PC-3 (cell line): ENCODE data around the gene CARS1. TPM values are rescaled to one million over a fixed set of nuclear protein-coding genes. Genes with fewer than 3 reads are reported as not detected.

Experiments
- ATAC-seq: fragments of 200-7000 bp; cut with Tn5 transposase; 2 replicates; pipeline ENCODE4 v1.9.1; 2020; ENCODE audit warnings: mild to moderate bottlenecking, moderate library complexity
- BruUV-seq: library from RNA; stranded (reverse); fragments of 400-500 nt; replicated peaks from 2 replicates; lab custom pipeline; 2021; lab: Mats Ljungman, UMichigan
- CTCF ChIA-PET: fragments of 300-600 bp; sonication (Branson Sonifier 250); formaldehyde crosslinking; loops from one replicate; lab custom pipeline; 2022; ENCODE audit warnings: antibody characterized with exemption; lab: Charles Lee
- POLR2A ChIA-PET: fragments of 300-600 bp; sonication (Branson Sonifier 250); formaldehyde crosslinking; loops from one replicate; lab custom pipeline; 2022; ENCODE audit warnings: antibody characterized with exemption; ENCODE audit not compliant: unreplicated experiment; lab: Charles Lee
- DNase-seq: peaks from one replicate; pipeline ENCODE4 v3.0.0-alpha.2; 2015
- H2AFZ ChIP-seq: fragments of 300-600 bp; sonication (generic); 2 replicates; pipeline ENCODE4 v1.6.0; 2016; ENCODE audit warnings: antibody characterized with exemption, low read length
- H3F3A ChIP-seq: fragments of 300-600 bp; sonication (generic); one replicate; pipeline ENCODE4 v1.6.0; 2017; ENCODE audit warnings: antibody characterized with exemption, low read length, control low read depth, mild to moderate bottlenecking; ENCODE audit not compliant: unreplicated experiment
- H3K27ac ChIP-seq: fragments of 300-600 bp; sonication (generic); 2 replicates; pipeline ENCODE4 v1.5.1; 2016; ENCODE audit warnings: mild to moderate bottlenecking, low read length
- H3K27me3 ChIP-seq: fragments of 300-600 bp; sonication (generic); 2 replicates; pipeline ENCODE4 v1.6.1; 2016; ENCODE audit warnings: low read length, mixed read lengths
- H3K36me3 ChIP-seq: fragments of 300-600 bp; sonication (generic); 2 replicates; pipeline ENCODE4 v1.6.1; 2016; ENCODE audit warnings: low read depth, mixed run types, low read length, mixed read lengths
- H3K4me1 ChIP-seq: fragments of 300-600 bp; sonication (generic); 2 replicates; pipeline ENCODE4 v1.5.1; 2016; ENCODE audit warnings: low read length; ENCODE audit not compliant: insufficient read depth
- H3K4me2 ChIP-seq: fragments of 300-600 bp; sonication (generic); 2 replicates; pipeline ENCODE4 v1.6.0; 2016; ENCODE audit warnings: low read length
- H3K4me3 ChIP-seq: fragments of 300-600 bp; sonication (generic); 2 replicates; pipeline ENCODE4 v1.5.1; 2016; ENCODE audit warnings: mild to moderate bottlenecking, low read length, mixed read lengths
- H3K79me2 ChIP-seq: fragments of 300-600 bp; sonication (generic); 2 replicates; pipeline ENCODE4 v1.6.1; 2017; ENCODE audit warnings: low read length, mixed read lengths
- H3K9ac ChIP-seq: fragments of 300-600 bp; sonication (generic); 2 replicates; pipeline ENCODE4 v1.6.0; 2016; ENCODE audit warnings: mild to moderate bottlenecking, low read length
- H3K9me2 ChIP-seq: fragments of 300-600 bp; sonication (generic); replicated peaks from 2 replicates; pipeline ENCODE4 v1.6.1; 2016; ENCODE audit warnings: mixed run types, low read length, mixed read lengths
- H3K9me3 ChIP-seq: fragments of 300-600 bp; sonication (generic); 2 replicates; pipeline ENCODE4 v1.6.1; 2016; ENCODE audit warnings: low read length, mixed read lengths
- H4K20me1 ChIP-seq: fragments of 300-600 bp; sonication (generic); 2 replicates; pipeline ENCODE4 v1.6.1; 2016; ENCODE audit warnings: low read length, mixed read lengths
- EZH2 ChIP-seq: fragments of 300-600 bp; sonication (generic); IDR thresholded peaks from one replicate; pipeline ENCODE4 v1.6.1; 2017; ENCODE audit warnings: antibody characterized with exemption, mild to moderate bottlenecking, low read length; ENCODE audit not compliant: unreplicated experiment
- EZH2phosphoT487 ChIP-seq: fragments of 300-600 bp; sonication (generic); IDR thresholded peaks from 2 replicates; pipeline ENCODE4 v1.6.1; 2018; ENCODE audit warnings: mild to moderate bottlenecking, antibody characterized with exemption, low read length, borderline replicate concordance
- intact Hi-C: fragments of 100-400 bp; cut with micrococcal nuclease; formaldehyde crosslinking; loops from 2 replicates; pipeline ENCODE4 v1.9.0; 2023
- total RNA-seq: library from RNA; depleted of rRNA; stranded (reverse); fragments of >200 nt; gene quantifications from 2 replicates; pipeline ENCODE4 v1.2.3, GENCODE V29; 2014; rRNA removed
- TF ChIP-seq, protein P1 (sequence below): fragments of 300-600 bp; sonication (generic); conservative IDR thresholded peaks from 2 replicates; pipeline ENCODE4 v1.5.1; 2017; ENCODE audit warnings: antibody characterized with exemption, low read depth, mild to moderate bottlenecking, low read length

CARS1 gene
- total RNA-seq, 1 experiment from 2014 or later, result 39.7 TPM

DNA sequence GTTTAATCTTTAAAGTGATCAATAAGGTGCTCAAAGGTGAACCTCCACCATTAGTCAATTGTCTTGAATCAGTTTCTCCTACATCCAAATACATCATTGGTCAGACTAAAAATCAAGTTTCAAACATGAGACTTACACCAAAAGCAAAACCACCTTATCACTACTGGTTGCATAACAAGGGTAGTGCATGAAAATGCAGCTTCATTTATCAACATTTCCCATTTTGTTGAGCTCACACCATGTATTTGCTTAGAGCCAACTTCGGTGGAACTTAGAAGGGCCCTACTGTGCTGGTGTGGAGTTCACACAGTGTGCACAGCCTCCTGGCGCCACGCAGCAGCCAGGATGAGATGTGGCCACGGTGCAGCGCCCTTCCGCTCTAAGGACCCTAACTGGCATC lies 104.9 kb downstream of the CARS1 start:
- ChIA-PET POLR2A (no interaction called here), CTCF (no interaction called here)
- Histone ChIP-seq H3K4me2 (no peak overlapping the region), H3K27me3 (no peaks in the 10 kb centered on the region), H4K20me1 (no peaks in the 10 kb centered on the region; the same call in 1 of the 2 replicates), H3K27ac (no peak overlapping the region), H3K9me3 (no peaks in the 10 kb centered on the region), H3K4me1 (peaks cover 11% of the 10 kb centered on the region), H3K9me2 (no peaks in the 10 kb centered on the region), H3F3A (peaks cover 3% of the 10 kb centered on the region), H3K36me3 (peaks cover 85% of the 10 kb centered on the region), H3K9ac (no peak overlapping the region), H2AFZ (no peak overlapping the region), H3K4me3 (no peak overlapping the region), H3K79me2 (no peaks in the 10 kb centered on the region)
- intact Hi-C loops, result no loop called here
- TF ChIP-seq EZH2phosphoT487 (no peak), EZH2 (no peak)
- TF ChIP-seq, protein P1, sequence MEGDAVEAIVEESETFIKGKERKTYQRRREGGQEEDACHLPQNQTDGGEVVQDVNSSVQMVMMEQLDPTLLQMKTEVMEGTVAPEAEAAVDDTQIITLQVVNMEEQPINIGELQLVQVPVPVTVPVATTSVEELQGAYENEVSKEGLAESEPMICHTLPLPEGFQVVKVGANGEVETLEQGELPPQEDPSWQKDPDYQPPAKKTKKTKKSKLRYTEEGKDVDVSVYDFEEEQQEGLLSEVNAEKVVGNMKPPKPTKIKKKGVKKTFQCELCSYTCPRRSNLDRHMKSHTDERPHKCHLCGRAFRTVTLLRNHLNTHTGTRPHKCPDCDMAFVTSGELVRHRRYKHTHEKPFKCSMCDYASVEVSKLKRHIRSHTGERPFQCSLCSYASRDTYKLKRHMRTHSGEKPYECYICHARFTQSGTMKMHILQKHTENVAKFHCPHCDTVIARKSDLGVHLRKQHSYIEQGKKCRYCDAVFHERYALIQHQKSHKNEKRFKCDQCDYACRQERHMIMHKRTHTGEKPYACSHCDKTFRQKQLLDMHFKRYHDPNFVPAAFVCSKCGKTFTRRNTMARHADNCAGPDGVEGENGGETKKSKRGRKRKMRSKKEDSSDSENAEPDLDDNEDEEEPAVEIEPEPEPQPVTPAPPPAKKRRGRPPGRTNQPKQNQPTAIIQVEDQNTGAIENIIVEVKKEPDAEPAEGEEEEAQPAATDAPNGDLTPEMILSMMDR, result no peak
- no TSS peak for BruUV-seq
- no peak for DNase-seq
- no peak for ATAC-seq

DNA sequence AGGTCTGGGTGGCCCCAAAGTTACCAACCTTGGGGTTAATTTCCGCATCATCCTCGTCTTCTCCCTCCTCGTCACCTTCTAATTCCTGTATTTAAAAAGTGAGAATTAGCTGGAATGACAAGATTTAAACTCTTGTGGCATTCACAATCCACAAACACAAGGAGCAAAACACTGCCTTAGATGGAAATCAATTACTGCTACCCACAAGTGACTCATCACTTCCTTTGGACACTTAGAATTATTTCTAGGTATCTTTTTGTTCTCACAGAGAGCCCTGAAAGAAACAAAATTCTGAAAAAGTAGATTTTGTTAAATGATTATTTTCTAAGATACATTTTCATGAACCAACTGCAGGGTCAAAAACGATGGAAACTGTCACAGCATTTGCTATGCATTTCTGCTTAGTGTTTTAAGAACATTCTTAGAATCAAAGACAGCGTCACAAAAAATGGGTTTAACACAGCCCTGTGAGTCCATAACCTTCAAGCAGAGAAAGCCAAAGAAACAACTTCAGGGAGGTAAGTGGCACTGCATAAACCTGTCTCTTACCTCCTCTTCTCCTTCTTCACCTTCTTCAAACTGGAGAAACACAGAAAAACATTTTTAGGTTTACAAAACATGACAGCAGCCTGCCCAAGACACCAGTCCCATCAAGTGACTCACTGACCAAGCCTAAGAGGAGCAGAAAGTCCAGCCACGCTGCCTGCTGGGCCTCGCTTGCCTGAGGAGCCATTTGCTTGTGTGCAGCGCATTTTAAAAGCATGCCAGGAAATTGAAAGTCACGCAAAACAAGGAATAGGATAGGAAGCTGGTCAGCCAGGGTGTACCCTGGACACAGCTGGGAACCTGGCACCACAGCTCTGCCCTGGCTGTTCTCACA lies 105.8 kb downstream of the CARS1 start:
- CTCF ChIA-PET, result no interaction called here

More for the DNA sequence above, 105.8 kb downstream of the CARS1 start:
- Histone ChIP-seq H4K20me1 (no peaks in the 10 kb centered on the region; the same call in 1 of the 2 replicates), H3K36me3 (peaks cover 79% of the 10 kb centered on the region), H3K4me2 (no peak overlapping the region), H3K4me3 (no peak overlapping the region), H3F3A (peaks cover 3% of the 10 kb centered on the region), H3K27ac (no peak overlapping the region), H3K9me3 (no peaks in the 10 kb centered on the region), H3K27me3 (no peaks in the 10 kb centered on the region), H3K9ac (no peak overlapping the region), H2AFZ (no peak overlapping the region), H3K4me1 (peaks cover 11% of the 10 kb centered on the region), H3K9me2 (no peaks in the 10 kb centered on the region), H3K79me2 (no peaks in the 10 kb centered on the region)
- TF ChIP-seq, protein P1, result no peak
- TF ChIP-seq EZH2 (no peak), EZH2phosphoT487 (no peak)
- intact Hi-C loops, result no loop called here
- peak; percentile 72 for ATAC-seq
- BruUV-seq, result no TSS peak
- POLR2A ChIA-PET, result no interaction called here
- no peak for DNase-seq

Other genes with a start within 250 kb of the CARS1 start
- 12.0 and 12.9 TPM in 2 replicates for gene CDKN1C, start 171.6 kb downstream of the CARS1 start, total RNA-seq
- gene PHLDA2, start 128.0 kb downstream of the CARS1 start, total RNA-seq, result 101 and 110 TPM in 2 replicates
- 115 and 160 TPM in 2 replicates for gene NAP1L4, start 65.1 kb downstream of the CARS1 start, total RNA-seq
- gene OSBPL5, start 107.9 kb upstream of the CARS1 start, total RNA-seq, result 51.4 and 51.5 TPM in 2 replicates
- gene MRGPRG, start 161.4 kb upstream of the CARS1 start, total RNA-seq, result not detected in 2 replicates
- gene MRGPRE, start 175.0 kb upstream of the CARS1 start, total RNA-seq, result not detected in 2 replicates